GM19351 (cell line): ENCODE measurements around the gene CUX1.
"Not testable (repeated sequence)": the region's sequence is repeated elsewhere in the genome, so short reads cannot be mapped to it uniquely, and the experiment has no call there.

Experiments
- ATAC-seq: cut with Tn5 transposase; IDR thresholded peaks from one replicate; pipeline ENCODE4 v1.9.1; 2021; ENCODE audit warnings: mild to moderate bottlenecking, moderate library complexity; ENCODE audit not compliant: unreplicated experiment

CUX1 gene

DNA sequence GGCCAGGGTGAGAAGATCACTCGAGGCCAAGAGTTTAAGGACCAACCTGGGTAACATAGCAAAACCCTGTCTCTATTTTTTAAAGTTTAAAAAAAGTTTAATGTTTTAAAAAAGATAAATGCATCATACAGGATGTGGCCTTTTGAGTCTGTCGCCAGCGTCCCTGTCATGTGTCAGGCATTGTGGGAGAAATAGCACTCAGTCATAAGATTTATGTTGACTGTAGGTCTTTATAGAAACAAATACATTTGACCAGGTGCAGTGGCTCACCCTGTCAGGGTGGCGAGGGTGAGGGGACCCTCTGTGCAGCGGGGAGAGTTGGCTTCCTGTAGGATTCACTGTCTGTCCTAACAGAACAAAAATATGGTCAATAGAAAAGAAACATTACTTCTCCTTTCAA is 405.8 kb downstream of the CUX1 start:
- no peak for ATAC-seq

DNA sequence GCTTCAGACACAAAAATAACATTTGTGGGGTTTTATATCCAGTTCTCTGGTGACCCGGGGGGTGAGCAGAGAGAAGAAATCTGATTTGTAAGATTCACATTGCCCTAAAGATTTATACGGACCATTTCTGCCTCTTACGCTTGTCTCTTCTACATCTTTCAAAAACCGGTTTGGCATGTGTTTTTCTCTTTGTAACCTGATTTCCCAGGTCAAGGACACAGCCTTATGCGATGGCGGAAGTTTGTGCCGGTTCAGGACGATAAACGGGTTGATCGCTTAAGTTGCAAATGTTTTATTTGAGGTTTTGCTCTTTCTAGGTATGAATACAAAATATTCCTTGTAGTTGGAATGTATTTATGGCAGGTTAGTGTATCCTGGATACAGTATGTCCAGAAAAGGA is 407.6 kb downstream of the CUX1 start:
- ATAC-seq, result no peak

DNA sequence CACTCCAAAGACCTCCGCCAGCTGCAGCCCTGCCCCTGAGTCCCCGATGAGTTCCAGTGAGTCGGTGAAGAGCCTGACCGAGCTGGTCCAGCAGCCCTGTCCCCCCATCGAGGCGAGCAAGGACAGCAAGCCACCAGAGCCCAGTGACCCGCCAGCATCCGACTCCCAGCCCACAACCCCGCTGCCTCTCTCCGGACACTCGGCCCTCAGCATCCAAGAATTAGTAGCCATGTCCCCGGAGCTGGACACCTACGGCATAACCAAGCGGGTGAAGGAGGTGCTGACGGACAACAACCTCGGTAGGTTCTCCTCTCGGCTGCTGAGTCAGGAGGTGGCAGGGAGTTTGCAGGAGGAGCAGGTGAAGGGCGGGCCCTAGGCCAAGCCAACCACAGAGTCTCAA is 409.9 kb downstream of the CUX1 start:
- ATAC-seq, result no peak

DNA sequence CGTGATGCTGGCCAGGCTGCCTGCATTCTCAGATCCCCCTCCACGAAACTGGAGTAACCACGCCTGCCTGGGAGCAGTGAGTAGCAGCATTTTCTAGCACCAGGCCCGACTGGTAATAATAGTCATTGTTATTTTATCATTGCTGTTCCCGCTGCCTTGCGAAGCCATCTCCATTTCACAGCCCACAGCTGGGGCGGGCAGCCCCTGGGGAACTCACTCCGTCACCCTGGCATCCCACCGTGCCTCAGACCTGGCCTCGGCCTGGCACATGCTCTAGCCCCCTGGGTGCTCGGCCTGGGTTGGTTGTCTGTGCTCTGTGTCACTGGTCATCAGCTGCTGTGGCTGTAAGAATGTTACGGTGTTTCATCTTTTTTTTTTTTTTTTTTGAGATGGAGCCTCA is 411.5 kb downstream of the CUX1 start:
- ATAC-seq, result no peak

DNA sequence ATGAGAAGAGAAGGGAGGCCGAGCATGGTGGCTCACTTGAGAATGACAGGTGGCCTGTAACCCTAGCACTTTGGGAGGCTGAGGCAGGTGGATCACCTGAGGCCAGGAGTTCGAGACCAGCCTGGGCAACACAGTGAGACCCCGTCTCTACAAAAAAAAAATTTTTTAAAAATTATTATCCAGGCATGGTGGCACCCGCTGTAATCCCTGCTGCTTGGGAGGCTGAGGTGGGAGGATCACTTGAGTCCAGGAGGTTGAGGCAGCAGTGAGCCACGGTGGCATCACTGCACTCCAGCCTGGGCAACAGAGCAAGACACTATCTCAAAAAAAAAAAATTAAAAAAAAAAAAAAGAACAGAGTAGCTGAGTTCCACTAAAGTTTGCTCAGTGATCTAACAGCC is 412.7 kb downstream of the CUX1 start:
- ATAC-seq, result not testable (repeated sequence)

DNA sequence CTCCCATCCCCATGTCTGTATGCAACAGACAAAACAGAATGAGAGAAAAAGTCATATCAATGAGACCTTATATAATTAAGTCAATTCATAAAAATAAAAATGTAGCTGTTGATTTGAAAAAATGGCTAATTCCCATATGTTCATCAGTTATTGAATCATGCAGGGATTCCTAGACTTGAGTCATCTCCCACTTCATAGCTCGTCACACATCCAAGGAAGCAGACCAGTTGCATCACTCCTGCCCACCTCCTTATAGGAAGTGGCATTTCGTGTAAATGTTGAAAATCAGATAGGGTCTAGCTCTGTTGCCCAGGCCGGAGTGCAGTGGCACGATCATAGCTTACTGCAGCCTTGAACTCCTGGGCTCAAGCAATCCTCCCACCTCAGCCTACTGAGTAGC is 413.2 kb downstream of the CUX1 start:
- ATAC-seq, result no peak

DNA sequence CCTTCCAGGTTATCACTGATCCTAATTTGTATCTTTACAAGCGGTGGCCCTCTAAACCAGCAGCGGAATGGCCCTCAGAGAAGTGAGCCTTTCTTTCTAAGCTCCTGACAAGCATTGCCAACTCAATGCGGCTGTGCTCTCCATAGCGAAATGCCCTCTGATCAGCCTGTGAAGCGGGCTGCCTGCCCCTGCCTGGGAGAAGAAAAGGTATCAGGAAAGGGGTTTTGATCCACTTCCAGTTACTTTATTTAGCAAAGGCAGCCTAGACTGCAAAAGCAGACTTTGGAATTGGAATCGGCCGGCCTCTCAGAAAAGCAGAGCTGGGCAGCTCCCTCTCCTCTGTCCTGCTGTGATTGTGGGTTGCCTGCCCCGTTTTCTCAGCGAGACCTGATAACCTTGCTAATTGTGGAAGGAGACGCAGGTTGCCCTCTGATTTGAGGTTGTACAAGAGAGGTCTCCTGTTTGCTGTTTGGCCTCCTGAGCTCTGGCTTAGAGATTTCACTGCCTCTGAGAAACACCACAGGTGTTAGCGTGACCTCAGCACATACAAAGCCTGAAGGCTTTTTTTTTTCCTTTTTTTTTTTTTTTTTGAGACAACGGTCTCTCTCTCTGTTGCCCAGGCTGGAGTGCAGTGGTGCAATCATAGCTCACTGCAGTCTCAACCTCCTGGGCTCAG is 415.3 kb downstream of the CUX1 start:
- no peak for ATAC-seq

DNA sequence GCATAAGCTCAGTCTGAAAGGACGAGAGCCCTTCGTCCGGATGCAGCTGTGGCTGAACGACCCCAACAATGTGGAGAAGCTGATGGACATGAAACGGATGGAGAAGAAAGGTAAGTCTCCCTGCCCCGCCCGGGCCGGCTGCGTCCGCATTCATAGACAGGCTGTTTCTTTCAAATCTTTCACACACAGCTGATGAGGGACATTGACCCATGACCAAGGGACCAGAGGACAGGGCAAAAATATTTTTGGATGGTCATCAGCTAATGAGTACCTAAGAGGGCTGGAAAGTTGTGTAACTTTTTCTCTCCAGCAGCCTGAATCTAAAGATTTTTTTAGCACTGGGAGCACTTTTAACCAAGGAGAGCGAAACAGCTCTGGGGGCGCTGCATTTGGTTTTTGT is 416.7 kb downstream of the CUX1 start:
- no peak for ATAC-seq

DNA sequence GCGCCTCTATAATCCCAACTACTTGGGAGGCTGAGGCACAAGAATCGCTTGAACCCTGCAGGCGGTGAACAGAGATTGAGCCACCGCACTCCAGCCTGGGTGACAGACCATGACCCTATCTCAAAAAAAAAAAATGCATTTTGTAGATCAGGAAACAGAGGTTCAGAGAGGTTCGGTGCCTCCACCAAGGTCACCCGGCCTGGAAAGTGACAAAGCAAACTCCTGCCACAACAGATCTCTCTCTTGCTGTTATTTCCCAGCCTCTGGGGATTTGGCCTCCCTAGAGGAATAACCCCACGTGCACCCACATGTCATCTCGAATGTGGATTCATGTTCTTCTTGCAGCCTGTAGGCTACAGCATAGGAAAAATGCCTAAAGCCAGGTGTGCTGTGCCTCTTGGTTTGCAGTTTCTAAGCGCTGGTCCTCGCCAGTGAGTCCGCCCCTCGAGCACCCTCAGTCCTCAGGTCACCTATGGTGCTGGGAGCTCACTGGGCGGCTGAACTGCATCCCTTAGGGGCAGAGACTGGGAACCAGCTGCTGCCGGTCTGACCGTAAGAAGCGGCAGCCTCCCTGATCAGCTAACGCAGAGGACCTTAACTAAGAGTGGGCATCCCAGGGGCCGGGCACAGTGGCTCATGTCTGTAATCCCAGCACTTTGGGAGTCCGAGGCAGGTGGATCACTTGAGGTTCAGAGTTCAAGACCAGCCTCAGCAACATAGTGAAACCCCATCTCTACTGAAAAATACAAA is 417.6 kb downstream of the CUX1 start:
- no peak for ATAC-seq

DNA sequence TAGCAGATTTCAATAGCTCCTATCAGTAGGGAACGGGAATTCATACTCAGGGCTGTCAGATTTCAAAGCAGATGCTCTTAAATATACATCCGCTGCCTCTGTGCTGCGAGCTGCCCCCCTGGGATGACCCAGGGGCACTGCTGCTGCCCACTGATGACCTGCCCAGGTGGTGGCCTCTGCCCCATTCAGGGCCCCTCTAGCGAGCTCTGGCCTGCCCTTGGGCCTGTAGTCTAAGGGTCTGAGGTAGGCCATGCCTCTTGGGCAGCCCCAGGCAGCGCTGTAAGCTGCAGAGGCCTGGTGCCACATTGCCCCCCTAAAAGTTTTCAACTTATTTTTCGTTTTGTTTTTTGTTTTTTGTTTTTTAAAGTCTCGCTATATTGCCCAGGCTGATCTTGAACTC is 418.7 kb downstream of the CUX1 start:
- ATAC-seq, result no peak

DNA sequence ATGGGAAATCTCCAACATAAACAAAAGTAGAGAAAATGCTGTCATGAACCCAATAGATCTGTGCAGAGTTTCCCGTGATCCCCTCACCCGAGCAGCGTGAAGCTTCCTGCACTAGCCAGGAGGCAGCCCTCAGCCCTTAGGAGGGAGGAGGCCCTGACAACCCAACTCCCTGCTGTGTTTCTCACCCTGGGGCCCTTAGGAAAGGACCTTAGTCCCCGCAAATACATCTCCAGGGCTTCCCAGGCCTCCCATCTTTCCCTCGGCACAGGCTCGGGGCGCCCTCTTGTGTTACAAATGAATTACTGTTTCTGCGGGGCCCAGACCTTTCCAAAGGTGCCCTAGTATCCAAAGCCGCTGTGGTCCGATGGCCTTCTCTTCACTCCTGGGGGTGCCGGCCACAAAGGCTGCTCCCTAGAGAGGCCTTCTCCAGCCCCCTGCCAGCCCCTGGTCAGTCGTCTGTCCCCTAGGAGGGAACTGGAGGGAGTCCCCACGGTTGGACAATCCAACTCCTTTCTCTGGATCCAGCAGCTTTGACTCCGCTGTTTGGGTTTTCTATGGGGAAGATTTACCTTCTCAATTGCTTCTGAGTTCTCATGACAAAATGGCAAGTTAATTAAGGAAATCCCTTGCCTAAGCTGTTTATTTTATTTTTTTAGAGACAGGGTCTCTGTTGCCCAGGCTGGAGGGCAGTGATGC is 419.3 kb downstream of the CUX1 start:
- ATAC-seq, result no peak

DNA sequence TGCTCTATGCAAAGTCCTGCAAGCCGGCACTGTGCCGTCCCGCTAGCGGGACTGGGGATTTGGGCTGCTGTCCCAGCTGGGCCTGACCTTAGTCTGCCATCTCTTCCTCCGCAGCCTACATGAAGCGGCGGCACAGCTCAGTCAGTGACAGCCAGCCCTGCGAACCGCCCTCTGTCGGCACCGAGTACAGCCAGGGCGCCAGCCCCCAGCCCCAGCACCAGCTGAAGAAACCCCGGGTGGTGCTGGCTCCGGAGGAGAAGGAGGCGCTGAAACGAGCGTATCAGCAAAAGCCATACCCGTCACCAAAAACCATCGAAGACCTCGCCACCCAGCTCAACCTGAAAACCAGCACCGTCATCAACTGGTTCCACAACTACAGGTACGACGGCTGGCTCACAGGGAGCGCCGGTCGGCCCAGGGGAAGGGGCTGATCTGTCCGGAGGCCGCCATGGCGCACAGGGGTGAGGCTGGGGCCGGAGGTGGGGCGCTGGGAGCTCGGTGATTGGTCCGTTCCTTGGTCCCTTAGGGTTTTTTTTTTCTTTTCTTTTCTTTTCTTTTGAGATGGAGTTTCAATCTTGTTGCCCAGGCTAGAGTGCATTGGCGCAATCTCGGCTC is 421.9 kb downstream of the CUX1 start:
- no peak for ATAC-seq

DNA sequence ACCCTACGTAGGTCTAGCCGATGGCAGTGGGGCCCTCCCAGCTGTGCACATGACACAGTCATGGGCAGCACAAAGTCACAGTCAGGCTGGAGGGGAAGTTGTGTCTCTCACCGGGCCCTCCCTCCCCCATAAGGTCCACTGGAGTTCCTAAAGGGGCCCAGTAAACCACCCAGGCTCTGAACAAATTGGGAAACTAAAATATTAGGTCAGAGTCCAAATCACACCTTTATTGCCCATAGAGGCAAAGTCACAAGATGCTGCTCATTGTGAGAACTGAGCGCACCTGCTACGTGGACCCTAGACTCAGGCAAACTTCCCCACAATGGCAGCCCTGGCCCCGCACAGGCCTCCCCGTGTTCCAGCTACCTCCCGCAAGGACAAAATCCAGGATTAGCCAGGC is 424.0 kb downstream of the CUX1 start:
- no peak for ATAC-seq

DNA sequence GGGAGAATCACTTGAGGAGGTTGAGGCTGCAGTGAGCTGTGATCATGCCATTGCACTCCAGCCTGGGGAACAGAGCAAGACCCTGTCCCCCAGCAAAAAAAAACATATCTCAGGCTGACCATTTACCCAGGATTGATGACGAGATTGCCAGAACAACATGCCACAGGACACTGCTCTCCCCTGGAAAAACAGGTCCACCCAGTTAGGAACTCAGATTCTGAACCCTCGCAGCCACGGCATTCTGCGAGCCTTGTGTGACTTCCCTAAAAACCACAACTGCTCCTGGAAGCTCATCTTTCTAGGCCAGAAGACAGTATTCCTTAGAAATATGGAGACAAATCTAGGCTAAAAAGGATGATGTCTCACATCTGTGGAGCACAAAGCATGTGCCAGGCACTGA is 427.2 kb downstream of the CUX1 start:
- ATAC-seq, result no peak

DNA sequence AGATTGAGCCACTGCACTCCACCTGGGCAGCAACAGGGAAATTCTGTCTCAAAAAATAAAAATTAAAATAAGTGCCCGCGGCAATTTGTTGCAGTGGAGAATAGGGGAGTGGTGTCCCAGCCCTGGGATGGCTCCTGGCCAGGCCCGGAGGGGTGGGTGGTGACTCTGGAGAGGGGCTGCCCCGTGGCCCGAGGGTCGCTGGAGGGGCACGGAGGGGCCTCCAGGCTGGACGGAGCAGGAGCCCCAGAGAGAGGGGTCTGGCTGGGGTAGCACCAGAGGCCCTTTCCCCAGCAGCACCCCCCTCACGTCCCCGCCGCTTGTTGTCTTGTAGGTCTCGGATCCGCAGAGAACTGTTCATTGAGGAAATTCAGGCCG is 430.6 kb downstream of the CUX1 start:
- ATAC-seq, result no peak

DNA sequence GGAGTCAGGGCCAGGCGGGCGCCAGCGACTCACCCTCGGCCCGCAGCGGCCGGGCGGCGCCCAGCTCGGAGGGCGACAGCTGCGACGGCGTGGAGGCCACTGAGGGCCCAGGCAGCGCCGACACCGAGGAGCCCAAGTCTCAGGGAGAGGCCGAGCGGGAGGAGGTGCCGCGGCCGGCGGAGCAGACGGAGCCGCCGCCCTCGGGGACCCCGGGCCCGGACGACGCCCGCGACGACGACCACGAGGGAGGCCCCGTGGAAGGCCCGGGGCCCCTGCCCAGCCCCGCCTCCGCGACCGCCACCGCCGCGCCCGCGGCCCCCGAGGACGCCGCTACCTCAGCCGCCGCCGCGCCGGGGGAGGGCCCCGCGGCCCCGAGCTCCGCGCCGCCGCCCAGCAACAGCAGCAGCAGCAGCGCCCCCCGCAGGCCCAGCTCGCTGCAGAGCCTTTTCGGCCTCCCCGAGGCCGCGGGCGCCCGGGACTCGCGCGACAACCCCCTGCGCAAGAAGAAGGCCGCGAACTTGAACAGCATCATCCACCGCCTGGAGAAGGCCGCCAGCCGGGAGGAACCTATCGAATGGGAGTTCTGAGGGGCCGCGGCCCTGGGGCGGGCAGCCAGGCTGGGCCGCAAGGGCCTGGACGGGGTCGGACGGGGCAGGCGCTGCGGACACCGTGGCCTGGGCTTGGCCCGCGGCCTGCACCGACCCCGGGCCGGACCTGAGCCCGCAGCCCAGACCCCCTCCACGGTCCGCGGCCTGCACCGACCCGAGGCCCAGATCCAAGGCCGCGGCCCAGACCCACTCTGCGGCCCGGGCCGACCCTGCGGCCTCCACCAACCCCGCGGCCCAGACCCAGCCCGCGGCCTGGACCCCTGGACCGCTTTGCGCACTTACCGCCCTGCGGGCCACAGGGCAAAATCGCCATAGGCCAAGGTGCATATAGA is 431.3 kb downstream of the CUX1 start:
- no peak for ATAC-seq

DNA sequence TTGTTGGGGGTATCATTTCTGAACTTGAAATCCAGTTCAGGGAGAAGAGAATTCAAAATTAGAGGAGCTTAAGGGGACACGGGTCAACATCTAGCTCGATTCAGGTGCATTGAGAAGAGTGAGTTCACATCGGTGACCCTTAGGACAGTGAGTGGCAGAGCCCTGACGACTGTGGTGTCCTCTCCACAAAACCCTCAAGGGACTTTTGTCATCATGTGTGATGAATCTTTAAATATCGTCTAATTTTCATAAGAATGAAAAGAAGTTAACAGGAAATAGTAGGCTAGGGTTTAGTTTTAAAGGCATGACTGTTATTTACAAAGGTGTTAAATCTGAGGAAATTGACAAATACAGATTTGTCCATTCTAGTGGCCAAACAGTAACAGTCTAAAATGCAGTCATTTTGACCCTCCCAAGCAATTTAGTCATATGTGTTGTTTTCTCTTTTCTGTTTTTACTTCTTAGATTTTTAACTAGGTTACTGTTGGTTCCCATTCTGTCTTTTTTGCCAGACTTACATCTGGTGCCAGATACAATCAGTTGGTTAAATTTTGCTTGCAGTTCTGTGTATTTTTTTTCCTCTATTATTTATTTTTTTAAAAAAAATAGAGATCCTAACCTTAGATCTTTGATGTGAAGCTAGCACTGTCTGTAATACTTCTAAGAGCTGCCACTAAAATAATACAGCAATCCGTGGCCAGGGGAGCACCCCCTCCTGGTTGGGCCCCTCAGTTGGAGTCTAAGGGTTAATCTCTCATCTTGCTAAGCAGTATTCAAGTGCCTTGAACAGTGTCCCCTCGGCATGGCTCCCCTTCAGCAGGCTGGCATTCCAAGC is 434.3 kb downstream of the CUX1 start:
- no peak for ATAC-seq

DNA sequence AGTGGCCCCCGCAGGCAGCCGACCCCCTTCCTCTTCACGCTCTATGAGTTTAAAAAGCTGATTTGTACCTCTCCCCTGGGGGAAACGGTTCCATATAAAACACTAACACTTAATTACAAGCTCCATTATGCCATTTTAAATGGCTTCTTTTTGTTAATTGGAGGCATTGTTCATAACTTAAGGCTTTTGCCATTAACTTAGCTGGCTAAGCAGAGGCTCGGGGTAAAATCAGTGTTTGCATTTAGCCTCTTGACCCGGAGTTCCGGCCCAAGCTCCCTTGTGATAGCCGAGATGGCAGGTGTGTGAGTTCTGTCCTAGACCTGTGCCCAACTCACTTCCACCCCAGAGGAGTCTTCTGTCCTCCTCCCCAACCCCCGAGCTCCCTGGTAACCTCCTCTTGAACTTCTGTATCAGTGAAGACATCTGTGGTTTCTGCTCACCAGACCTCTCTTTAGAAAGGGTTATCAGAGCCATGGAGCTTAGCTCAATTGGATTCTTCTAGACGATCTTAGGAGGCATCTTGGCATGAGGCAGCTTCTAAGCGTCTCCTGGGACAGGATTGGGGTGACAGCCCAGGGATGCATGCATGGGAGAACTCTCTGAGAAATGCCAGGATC is 435.0 kb downstream of the CUX1 start:
- no peak for ATAC-seq
